Muscle of back (tissue), 11 donors: Measurements from ENCODE around the gene CD38. TPM values are rescaled to one million over a fixed set of nuclear protein-coding genes. Genes with fewer than 3 reads are reported as not detected.
"Not testable (repeated sequence)": the region's sequence is repeated elsewhere in the genome, so short reads cannot be mapped to it uniquely, and the experiment has no call there.

Source experiments
- DNase-seq, 3 donors: peaks; one replicate each; pipeline versions ENCODE4 v3.0.0 to v3.0.0-alpha.2; 2013
- polyA plus RNA-seq, 10 donors: library from polyadenylated mRNA; unstranded; fragments of 120-200 nt; gene quantifications; one replicate each; pipeline ENCODE4 v1.2.1, GENCODE V29; 2013; ENCODE audit not compliant: insufficient read length in 10 of 10

The CD38 gene
- polyA plus RNA-seq, 10 donors, result 0.53 to 2.1 (median 1.1) TPM

DNA sequence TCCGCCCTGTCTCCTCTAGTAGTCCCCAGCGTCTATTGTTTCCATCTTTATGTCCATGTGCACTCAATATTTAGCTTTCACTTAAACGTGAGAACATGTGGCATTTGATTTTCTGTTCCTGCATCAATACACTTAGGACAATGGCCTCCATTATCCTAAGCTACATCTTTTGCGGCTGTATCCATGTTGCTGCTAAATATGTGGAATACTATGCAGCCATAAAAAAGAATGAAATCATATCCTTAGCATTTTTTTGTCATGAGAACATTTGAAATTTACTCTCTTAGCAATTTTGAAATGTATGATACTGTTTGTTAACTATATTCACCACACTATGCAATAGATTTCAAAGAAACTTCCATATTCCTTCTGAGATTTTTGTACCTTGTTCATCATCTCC lies 19.8 kb upstream of the CD38 start:
- no peak for DNase-seq

DNA sequence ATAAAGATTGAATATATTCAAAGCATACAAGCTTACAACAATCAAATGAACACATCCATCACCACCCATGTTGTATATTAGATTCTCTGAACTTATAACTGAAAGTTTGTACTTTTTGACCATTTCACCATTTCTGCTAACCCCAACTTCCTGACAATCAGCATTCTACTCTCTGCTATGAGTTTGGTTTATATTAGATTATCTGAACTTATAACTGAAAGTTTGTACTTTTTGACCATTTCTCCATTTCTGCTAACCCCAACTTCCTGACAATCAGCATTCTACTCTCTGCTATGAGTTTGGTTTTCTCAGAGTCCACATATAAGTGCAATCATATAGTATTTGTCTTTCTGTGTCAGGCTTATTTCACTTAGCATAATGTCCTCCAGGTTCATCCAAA lies 15.7 kb upstream of the CD38 start:
- DNase-seq, result not testable (repeated sequence)

DNA sequence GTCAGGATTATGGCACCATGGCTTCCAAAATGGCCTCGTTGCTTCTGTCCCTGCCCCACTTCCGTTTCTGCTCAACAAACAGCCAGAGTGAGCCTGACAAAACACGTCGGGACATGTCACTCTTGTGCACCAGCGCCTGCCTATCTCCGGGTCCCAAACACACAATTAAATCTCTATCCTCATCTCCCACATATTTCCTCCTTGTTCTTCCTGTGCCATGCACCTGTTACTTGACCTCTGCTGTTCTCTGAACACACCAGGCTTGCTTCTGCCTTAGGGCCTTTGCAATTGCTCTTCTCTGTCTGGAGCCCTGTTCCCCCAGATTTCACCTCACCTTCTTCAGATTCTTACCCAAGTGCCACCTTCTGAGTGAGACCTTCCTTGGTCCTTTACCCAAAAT lies 12.7 kb upstream of the CD38 start:
- DNase-seq, result no peak

DNA sequence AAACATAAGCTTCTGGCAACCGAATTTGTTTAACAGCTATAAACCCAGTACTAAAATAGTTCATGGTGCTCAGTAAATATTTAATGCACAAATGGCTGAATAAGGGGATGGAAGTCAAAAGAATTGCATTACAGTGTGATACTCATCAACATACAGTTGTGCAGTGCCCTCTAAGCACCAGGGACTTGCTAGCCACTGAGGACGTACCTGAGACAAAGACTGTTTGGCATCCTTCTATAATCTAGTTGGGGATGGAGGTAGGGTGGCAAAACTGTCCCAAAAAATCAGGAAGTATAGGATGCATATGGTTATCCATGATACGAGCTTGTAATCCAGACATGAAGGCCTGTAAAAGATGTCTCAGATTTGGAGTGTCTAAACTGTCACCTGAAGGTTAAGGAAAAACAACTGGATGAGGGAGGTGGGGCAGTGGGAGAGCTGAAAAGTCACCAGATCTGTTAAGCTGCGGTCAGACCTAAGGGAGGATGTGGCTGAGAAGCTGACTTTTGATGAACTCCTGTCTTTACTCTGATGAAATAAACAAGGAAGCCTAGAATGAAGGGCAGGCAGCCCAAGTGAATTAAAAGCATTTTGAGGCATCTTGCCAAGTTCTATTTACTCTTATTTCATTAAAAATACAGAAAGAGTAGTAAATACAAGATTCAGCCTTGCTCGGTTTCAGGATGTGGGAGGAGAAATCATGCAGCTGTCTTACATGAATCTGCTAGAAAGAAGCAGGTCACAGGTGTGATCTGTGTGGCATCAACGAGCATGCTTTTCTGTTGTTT lies 12.0 kb upstream of the CD38 start:
- no peak for DNase-seq

DNA sequence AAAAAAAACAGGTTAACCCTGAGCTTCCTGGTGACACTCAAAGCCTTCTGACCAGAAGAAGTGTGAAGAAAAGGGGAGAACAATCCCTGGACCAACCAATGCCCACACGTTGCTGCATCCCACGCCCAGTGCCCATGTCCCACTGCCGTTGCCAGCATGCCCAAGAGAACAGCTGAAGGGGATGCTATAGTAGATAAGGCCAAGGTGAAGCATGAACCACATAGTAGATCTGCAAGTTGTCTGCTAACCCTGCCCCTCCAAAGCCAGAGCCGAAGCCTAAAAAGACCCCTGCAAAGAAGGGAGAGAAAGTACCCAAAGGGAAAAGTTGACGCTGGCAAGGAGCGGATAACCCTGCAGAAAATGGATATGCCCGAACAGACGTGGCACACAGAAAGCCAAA lies 11.3 kb upstream of the CD38 start:
- DNase-seq, result no peak

DNA sequence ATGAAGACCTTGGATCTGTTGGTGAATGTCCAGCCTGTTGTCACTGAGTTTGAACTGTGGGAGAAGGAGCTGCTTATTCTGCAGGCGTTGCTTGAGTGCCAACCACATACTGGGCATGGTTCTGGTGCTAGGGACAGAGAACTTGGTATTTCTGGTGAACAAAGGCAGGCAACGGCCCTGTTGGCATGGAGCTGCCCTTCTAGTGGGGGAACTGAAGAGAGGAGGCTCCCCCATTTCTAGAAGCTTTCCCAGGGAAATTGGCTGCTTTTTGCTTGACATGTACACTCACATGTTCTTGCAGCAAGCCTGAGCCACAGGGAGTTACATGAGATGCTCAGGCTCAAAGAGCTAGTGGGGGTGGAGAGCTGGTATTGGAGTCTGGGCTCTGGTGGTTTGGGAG lies 8.9 kb upstream of the CD38 start:
- DNase-seq, result no peak

DNA sequence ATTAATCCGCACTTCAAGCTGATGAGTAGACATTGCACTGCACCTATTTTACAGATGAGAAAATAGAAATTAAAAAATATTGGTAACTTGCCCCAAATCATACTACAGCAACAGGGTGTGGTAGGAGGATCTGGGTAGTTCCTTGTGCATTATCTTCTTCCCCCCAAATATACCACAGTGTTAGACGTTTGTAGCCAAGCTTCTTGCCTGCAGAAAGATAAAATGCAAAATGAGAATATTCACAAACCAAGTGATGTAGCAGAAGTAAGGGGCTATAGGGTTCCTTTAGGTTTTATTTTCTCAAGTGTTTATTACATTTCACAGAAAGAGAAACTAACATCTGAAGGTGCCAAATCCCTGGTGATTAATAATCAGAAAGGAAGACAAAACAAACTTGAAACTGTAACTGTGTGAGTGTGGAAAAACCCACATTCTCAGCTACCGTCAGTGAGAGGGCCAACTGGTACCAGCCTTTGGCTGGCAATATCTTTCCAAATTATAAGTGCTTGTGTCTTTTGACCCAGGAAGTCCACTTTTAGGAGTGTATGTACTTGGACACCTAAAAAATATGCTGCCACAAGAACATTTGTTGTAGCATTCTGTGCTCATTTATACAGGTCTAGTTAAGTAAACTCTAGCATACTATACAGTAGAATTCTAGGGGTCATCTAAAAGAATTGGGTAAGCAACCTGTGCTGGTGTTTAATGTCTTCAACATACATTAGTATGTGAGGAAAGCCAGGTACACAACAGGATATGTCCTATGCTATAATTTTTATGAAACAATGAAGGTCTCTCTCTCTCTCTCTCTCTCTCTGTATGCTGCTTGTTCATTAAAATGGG lies 6.7 kb upstream of the CD38 start:
- no peak for DNase-seq

DNA sequence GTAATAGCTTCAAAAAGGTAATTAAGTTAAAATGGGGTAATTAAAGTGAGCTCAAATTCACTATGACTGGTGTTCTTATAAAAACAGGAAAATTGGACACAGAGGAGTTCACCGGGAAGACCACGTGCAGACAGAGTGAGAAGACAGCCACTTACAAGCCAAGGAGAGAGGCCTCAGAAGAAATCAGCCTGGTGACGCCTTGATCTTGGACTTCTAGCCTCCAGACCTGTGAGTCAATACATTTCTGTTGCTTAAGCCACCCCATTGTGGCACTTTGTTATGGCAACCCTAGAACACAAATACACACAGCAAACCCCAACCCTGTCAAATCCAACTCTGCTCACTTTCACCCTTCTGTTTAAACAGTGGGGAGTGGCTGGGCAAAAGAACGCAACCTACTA lies 4.1 kb upstream of the CD38 start:
- DNase-seq, result no peak

DNA sequence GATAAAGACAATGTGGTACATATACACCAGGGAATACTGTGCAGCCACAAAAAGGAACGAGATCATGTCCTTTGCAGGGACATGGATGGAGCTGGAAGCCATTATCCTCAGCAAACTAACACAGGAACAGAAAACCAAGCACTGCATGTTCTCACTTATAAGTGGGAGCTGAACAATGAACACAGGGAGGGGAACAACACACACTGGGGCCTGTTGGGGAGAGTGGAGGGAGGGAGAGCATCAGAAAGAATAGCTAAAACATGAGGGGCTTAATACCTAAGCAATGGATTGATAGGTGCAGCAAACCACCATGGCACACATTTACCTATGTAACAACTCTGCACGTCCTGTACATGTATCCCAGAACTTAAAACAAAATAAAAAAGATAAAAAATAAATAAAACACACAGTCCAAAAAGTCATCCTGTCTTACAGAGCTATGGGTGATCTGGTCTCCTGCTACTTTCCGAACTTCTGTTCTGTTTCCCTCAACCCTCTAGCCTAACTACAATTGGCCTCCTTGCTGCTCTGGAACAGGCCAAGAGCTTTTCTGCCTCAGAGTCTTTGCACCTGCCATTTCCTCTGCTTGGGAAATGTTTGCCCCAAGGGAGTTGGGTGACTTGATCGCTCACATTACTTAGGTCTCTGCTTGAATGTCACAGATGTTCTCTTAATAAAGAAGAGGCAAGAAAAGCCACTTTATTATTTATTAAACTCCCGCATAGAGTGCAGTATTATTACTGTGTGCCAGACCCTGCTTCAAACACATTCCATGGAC lies 1.1 kb upstream of the CD38 start:
- peak in 1 of 3 donors; percentile 24 for DNase-seq

DNA sequence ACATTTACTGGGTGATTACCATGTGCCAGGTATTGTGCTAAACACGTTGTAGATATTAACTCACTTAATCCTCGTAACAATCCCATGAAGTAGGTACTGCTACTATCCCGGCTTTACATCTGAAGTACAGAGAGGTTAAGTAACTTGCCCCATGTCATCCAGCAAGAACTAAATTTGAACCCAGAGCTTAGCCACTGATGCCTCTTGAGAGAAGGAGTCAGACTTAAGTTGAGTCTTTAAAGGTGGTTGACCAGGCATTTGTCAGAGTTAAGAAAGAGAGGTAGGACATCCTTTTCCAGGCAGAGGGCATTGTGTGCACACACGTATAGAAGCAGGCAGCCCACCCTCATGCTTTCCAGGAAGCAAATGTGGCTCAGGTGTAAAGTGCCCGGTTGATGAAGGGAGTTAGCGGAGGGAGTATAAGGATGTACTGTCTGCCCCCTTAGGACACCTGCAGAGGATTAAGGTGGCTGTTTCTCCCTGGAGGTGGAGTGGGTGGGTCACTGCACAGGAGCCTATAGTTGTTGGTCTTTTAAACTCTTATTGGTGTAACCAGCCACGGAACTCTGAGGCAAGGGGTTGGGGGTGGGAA lies 335 bp upstream of the CD38 start:
- DNase-seq, result no peak

DNA sequence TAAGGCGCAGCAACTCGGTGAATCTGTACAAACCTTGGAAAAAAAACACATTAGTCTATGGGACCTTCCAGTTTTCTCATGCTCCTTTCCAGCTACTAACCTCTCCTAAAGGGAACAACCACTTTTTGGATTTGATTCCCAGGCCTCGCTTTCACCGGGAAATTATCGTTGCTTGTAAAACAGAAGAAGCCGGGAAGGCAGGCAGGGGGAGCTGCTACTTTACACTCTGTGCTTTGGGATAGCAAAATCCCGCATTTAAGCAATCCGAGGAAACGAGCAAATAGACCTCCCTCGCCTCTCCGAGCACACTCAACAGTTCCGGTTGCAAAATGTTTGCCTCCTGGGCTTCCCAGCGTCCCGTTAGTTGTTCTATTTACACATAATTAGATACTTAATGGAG lies 1.2 kb downstream of the CD38 start:
- DNase-seq, result peak; percentile 45 to 84 (median 75)

DNA sequence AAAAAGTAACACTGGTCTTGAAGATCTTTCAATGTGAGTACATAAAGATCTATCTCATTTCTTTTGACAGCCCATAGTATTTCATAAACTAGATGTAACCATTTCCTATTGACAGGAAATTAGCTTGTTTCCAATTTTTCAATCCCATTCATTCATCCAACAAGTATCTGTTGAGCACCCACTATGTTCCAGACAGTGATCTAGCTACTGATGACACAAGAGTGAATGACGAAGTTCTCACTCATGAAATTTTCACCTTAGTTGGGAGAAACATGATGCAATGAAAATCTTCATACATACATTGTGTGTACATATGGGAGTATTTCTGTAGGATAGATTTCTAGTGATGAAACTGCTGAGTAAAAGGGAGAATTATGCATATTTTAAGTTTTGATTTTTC lies 1.7 kb downstream of the CD38 start:
- no peak for DNase-seq

DNA sequence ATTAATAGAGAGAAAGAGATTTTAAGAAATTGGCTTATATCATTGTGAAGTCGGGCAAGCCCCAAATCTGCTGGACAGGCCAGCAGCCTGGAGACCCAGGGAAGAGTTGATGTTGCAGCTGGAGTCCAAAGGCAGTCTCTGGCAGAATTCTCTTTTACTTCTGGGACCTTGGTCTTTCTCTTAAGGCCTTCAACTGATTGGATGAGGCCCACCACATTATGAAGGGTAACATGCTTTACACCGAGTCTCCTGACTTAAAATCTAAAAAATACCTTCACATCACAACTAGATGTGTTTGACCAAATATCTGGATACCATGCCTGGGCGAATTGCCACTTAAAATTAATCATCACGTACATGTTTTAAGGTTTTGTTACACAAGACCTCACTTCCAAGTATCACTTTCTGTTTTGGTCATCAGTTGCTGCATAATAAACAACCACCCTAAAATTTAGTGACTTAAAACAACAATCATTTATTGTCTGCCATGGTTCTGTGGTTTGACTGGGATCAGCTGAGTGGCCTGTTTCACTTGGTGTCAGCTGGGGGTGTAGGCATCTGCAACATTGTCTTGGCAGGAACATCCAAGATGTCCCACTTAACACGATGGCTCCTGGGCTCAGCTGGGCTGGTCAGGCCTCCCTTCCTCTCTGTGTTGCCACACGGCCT lies 3.4 kb downstream of the CD38 start:
- no peak for DNase-seq

DNA sequence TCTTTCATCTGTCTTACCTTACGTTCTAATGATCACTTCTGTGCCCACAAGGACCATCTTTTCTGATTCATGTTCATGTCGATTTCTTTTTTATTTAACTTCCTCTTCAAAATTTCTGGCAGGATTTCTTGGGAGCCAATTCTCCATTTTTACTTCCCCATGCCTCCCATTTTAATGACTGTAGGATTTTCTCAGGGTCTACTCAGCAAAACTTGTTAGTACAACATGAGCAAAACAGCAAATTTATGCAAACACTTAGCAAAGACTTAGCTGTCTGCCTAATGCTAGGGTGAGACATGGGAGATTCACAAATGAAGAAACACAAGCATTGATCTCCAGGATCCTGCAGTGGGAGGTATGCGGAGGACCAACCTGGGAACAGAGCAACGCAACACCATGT lies 5.5 kb downstream of the CD38 start:
- DNase-seq, result no peak

DNA sequence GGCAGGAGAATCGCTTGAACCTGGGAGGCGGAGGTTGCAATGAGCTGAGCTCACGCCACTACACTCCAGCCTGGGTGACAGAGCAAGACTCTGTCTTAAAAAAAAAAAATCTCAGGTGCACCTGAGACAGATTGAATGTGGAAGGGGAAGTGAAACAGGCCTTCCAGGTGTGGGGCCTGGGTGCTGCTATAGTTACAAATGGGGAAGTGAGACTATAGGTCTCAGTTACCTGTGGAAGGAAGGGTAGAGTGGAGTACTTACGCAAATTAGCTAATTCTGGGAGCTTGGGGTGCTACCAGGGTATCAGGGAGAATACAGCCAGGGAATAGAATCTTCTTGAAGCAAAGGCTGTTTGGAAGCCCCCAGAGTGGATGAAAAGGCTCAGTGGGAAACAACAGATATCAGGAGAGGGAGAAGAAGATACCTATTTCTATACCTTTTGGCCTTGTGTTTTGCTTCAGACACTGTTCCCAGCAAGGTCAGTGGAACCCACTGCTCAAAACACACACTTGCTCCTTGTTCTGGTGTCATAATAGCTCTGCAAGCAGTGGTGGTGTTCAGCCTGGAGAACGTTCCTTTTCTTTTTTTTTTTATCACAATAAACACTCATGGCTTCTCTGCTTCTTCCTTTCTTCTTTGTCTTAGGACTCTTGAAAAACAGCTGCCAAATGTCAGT lies 7.0 kb downstream of the CD38 start:
- DNase-seq, result no peak

DNA sequence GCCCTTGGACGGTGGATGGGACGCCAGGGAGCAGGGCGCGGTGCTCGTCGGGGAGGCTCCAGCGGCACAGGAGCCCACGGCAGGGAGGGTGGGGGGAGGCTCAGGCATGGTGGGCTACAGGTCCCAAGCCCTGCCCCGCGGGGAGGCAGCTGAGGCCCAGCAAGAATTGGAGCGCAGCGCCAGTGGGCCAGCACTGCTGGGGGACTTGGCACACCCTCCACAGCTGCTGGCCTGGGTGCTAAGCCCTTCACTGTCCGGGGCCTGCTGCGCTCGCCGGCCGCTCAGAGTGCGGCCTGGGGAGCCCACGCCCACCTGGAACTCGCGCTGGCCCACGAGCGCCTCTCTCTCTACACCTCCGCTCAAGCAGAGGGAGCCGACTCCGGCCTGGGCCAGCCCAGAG lies 8.6 kb downstream of the CD38 start:
- no peak for DNase-seq

DNA sequence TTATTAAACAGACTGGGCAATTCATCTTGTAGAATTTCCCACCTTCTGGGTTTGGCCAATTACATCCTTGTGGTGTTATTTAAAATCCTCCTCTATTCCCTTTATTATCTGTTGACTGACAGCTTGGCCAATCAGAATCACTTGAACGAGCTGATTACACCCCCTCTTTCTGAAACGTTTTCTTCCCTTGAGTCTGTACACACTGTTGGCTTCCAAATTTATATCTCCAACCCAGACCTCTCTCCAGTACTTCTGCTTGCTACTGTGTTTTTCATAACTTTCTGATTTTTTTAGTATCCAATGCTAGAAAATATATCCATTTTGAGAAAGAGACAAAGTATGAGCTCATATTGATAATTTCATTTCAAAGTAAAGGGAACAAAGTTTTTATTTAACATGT lies 14.8 kb downstream of the CD38 start:
- no peak for DNase-seq

DNA sequence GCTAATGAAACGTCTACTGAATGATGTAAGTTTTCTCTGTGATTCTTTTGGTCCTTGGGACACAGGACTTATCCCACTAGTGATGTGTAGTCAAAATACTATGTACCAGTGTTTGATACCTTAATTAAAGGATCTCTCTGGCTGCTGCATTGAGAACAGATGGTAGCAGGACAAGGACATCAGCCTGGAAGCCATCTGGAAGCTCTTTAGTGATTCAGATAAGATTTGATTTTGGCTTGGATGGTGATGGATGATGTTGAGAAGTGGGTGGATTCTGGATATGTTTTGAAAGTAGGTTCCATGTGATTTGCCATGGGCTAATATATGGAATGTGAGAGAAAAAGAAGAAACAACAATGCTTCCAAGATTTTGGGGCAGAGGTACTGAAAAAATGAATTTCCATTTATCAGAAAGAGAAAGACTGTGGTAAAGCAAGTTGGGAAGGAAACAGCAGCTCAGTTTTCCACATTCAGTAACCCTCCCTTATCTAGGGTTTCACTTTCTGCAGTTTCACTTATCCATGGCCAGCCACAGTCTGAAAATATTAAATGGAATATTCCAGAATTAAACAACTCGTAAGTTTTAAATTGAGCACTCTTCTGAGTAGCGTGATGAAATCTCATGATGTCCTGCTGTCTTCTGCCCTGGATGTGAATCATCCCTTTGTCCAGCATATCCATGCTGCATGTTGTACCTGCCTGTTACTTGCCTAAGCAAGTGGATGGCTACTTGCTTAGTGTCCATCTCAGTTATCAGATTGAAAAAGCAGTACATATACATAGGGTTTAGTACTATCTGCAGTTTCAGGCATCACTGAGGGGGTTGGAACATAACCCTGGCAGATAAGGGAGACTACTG lies 15.6 kb downstream of the CD38 start:
- no peak for DNase-seq

DNA sequence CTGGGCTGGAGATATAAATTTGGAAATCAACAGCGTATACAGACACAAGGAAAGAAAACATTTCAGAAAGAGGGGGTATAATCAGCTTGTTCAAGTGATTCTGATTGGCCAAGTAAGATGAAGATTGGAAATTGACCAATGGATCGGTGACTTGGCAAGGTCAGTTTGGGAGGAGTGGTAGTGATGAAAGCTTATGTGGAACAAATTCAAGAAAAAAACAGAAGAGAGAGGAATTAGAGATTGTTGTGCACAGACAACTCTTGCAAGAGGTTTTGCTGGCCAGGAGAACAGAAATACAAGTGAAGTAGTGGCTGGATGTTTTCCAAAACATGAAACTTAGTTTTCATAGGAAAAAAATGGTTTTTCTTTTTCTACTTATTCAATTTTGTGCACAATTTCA lies 16.3 kb downstream of the CD38 start:
- DNase-seq, result peak in 1 of 3 donors; percentile 39

DNA sequence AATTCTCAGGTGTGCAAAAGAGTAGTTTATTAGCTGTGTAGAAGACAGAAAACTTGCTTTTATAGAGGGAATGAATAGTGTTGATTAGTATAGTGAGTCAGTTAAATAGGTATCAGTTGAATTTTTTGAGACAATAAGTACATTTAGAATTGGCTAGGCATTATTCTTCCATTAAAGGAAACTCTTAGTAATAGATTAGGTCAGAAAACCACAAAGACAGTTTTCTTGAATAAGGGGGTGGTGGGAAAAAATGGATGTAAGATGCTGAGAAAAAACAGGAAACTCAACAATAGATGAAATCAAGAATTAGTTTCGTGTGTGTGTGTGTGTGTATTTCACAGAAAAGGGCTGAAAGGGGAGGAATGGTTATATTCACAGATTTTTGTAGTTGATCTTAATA lies 16.8 kb downstream of the CD38 start:
- DNase-seq, result no peak
